ENCODE measurements around the gene KCNH2.

DNA sequence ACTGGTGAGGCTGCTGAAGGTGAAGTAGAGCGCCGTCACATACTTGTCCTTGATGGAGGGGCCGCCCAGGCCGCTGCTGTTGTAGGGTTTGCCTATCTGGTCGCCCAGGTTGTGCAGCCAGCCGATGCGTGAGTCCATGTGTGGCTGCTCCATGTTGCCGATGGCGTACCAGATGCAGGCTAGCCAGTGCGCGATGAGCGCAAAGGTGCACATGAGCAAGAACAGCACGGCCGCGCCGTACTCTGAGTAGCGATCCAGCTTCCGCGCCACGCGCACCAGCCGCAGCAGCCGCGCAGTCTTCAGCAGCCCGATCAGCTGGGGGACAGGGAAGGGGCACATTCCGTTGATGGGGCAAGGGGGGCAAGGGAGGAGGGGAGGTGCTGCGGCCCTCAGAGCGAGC lies 26.6 kb downstream of the KCNH2 start:
- TF ChIP-seq REST (IDR thresholded peaks at IDR 0.05; ENCODE audit: insufficient read depth in 1 of 2, low read depth in 2 of 2, low read length in 2 of 2) (no peak), SIN3A (IDR thresholded peaks at IDR 0.05; ENCODE audit: borderline replicate concordance, insufficient read depth, low read length) (no peak), TAF1 (IDR thresholded peaks at IDR 0.05; ENCODE audit: borderline replicate concordance, insufficient read depth, low read length) (no peak), POLR2AphosphoS5 (IDR thresholded peaks at IDR 0.05; ENCODE audit: low read depth, low read length) (no peak), FOXP2 (optimal IDR thresholded peaks at IDR 0.05; ENCODE audit: borderline replicate concordance, extremely low read depth, extremely low read length, insufficient read depth) (no peak)
